ACC112 (cell line): ENCODE results near the gene IP6K3.

Source experiments
- H2AFZ ChIP-seq: fragments of 200-600 bp; sonication (generic); one replicate; pipeline ENCODE4 v1.6.0; 2017; ENCODE audit warnings: antibody characterized with exemption, low read length; ENCODE audit not compliant: unreplicated experiment
- H3K27ac ChIP-seq: fragments of 200-600 bp; sonication (generic); 2 replicates; pipeline ENCODE4 v1.5.1; 2014; ENCODE audit warnings: low read depth, mild to moderate bottlenecking, antibody characterized with exemption, low read length, moderate library complexity
- H3K27me3 ChIP-seq: fragments of 200-600 bp; sonication (generic); 2 replicates; pipeline ENCODE4 v1.6.1; 2014; ENCODE audit warnings: mild to moderate bottlenecking, antibody characterized with exemption, low read length, moderate library complexity, mixed read lengths; ENCODE audit not compliant: insufficient read depth
- H3K36me3 ChIP-seq: fragments of 200-600 bp; sonication (generic); 2 replicates; pipeline ENCODE4 v1.6.1; 2016; ENCODE audit warnings: mild to moderate bottlenecking, antibody characterized with exemption, low read length, moderate library complexity, mixed read lengths; ENCODE audit not compliant: insufficient read depth
- H3K4me1 ChIP-seq: fragments of 200-600 bp; sonication (generic); one replicate; pipeline ENCODE4 v1.6.1; 2016; ENCODE audit warnings: low read length, mixed read lengths; ENCODE audit not compliant: insufficient read depth, unreplicated experiment, control insufficient read depth
- H3K4me3 ChIP-seq: fragments of 200-600 bp; sonication (generic); 2 replicates; pipeline ENCODE4 v1.5.1; 2014; ENCODE audit warnings: mild to moderate bottlenecking, low read depth, low read length
- H3K79me2 ChIP-seq: fragments of 200-600 bp; sonication (generic); one replicate; pipeline ENCODE4 v1.6.0; 2016; ENCODE audit warnings: low read length; ENCODE audit not compliant: control insufficient read depth, unreplicated experiment, insufficient read depth

IP6K3 gene

DNA sequence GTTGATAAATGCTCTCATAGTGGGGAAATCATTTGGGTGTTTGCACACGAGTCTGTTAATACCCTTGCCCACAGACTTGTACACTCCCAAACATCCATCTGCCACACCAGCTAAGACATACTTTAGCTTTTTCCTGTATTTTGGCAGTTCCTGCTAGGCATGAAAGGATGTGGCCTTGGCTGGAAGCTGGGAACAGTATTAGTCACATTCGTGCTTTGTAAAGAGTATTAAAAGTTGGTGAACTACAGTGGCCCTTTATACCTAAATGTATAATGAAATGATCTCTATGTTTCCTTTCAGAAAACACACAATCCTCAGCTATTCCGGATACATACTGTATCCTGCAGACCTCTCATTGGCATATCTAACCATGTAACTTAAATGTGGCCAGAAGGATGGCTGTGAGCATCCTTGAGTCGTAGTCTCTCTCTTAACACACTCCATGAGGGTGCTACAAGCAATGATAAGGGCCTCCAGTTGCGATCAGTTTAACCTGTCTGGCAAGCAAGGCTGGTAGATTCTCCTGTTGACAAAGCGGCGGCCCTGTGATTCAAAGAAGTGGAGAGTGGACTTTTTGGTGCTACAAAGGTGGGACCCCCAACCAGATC, 40.7 kb upstream of the IP6K3 start:
- Histone ChIP-seq H3K79me2 (peaks cover 50% of the 10 kb centered on the region), H3K27me3 (no peaks in the 10 kb centered on the region), H2AFZ (no peak overlapping the region), H3K36me3 (peaks cover 22% of the 10 kb centered on the region), H3K27ac (peak overlapping the region; percentile 77), H3K4me3 (peak overlapping the region; percentile 81), H3K4me1 (peaks cover 46% of the 10 kb centered on the region)

DNA sequence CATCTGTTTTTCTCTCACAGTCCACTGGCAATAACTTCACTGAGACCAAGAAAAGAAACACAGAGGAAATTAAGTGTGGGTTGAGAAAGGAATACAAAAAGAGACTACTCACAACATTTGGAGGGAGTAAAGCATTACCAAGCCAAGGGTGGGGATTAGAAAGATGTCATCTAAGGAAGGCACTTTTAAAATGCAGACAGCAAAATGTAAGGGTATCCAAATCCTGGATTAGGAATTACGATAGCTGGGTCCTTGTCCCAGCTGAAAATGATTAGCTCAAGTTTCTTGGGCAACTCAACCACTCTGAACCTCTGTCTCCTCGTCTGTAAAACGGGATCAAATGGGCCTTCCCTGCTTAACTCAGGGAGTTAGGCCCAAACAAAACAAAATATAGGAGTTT, 40.0 kb upstream of the IP6K3 start:
- no peak overlapping the region for H2AFZ ChIP-seq
- H3K4me1 ChIP-seq: peaks cover 53% of the 10 kb centered on the region
- peaks cover 50% of the 10 kb centered on the region for H3K79me2 ChIP-seq
- peak overlapping the region; percentile 81 for H3K4me3 ChIP-seq
- H3K36me3 ChIP-seq: peaks cover 26% of the 10 kb centered on the region
- no peaks in the 10 kb centered on the region for H3K27me3 ChIP-seq
- H3K27ac ChIP-seq: peak overlapping the region; percentile 77

DNA sequence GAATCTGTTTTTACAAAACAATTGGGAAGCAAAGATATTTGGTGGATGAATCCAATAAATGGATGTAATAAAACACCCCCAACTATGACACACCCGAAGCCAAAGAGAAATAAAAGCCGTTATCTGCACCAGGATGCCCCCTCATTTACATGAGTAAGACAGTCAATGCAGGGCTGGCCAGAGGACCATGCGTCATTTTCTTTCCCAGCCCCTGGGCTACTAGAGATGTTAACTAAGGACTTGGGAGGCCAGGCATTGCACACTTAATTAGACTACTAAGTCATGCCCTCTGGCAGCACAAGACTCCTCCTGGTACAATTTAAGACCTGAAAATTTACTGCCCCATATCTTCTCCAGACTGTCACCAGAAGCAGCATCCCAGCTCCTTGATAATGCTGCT, 39.1 kb upstream of the IP6K3 start:
- Histone ChIP-seq H3K36me3 (peaks cover 26% of the 10 kb centered on the region), H3K27me3 (no peaks in the 10 kb centered on the region), H3K79me2 (peaks cover 50% of the 10 kb centered on the region), H3K4me3 (peak overlapping the region; percentile 81), H3K4me1 (peaks cover 62% of the 10 kb centered on the region), H2AFZ (no peak overlapping the region), H3K27ac (peak overlapping the region; percentile 77)

DNA sequence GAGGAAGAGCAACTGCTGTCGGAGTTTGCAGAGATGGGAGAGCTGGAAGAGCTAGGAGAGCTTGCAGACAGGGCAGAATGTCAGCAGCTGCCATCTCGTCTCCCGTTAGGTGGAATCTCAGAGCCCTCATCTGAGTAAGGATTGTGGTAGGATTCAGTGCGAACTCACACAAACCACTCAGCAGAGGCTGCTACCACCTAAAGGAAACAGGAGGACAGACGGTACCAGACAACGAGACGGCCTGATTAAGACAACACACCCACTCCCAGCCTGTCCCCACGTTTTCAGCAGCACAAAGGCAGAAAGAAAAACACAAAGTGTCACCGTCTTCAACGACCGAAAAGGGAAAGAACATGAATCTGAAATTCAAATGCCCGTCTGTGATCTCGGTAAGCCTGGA, 38.1 kb upstream of the IP6K3 start:
- Histone ChIP-seq H2AFZ (no peak overlapping the region), H3K27ac (no peak overlapping the region), H3K79me2 (peaks cover 48% of the 10 kb centered on the region), H3K4me1 (peaks cover 67% of the 10 kb centered on the region), H3K36me3 (peaks cover 30% of the 10 kb centered on the region), H3K27me3 (no peaks in the 10 kb centered on the region), H3K4me3 (no peak overlapping the region)

DNA sequence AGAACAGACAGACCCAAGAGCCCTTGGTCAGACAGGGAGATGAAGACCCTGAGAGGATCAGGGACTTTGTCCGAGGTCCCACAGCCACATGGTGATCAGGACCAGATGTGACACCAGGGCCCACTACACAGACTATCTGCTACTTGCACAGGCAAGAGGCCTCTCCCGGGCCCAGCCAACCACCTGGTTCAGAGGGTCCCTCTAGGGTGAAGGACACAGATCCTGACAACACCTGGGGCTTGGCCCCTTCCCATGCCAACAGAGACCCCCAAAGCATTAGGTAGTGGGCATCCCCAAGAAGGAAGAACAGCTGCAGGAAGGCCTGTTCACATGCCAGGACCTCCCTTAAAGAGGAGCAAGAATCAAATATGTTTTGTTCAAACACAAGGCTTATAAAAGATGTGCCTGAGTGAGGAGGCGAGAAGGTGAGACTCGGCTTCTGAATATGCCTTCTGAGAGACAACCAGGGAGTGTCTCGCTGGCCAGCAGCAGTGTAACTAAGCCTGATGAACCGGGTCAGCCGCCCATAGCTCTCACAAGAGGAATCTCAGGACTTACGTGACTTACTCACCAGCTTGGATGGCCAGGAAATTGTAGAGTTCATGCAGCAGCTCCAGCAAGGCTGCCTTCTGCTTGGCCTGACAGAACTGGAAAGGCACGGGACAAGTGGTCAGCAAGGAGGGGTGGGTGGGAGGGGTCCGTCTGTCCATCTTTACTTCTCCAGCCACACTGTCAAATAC, 37.2 kb upstream of the IP6K3 start:
- no peaks in the 10 kb centered on the region for H3K27me3 ChIP-seq
- no peak overlapping the region for H2AFZ ChIP-seq
- H3K79me2 ChIP-seq: peaks cover 43% of the 10 kb centered on the region
- H3K4me1 ChIP-seq: peaks cover 61% of the 10 kb centered on the region
- H3K36me3 ChIP-seq: peaks cover 36% of the 10 kb centered on the region
- no peak overlapping the region for H3K4me3 ChIP-seq
- no peak overlapping the region for H3K27ac ChIP-seq

DNA sequence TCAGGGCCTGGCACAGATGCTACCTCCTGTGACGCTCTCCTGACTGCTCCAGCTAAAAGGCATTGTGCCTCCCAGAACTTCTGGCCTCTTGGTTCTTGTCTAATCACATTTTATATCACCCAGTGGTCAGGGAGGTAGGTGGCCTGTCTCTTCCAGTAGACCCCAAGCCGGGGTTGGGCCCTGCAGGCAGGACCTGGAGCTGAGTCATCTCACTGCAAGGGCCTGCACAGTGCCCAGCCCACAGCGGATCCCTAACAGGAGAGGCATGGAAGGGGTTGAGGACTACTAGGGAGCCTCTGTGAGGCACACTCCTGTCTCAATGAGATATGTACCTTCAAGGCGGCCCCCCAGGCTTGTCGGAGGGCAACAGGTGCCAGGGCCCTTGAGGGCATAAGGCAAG, 35.9 kb upstream of the IP6K3 start:
- Histone ChIP-seq H2AFZ (no peak overlapping the region), H3K27ac (peak overlapping the region; percentile 55), H3K36me3 (peaks cover 36% of the 10 kb centered on the region), H3K4me1 (peaks cover 58% of the 10 kb centered on the region), H3K4me3 (no peak overlapping the region), H3K27me3 (no peaks in the 10 kb centered on the region), H3K79me2 (peaks cover 34% of the 10 kb centered on the region)

DNA sequence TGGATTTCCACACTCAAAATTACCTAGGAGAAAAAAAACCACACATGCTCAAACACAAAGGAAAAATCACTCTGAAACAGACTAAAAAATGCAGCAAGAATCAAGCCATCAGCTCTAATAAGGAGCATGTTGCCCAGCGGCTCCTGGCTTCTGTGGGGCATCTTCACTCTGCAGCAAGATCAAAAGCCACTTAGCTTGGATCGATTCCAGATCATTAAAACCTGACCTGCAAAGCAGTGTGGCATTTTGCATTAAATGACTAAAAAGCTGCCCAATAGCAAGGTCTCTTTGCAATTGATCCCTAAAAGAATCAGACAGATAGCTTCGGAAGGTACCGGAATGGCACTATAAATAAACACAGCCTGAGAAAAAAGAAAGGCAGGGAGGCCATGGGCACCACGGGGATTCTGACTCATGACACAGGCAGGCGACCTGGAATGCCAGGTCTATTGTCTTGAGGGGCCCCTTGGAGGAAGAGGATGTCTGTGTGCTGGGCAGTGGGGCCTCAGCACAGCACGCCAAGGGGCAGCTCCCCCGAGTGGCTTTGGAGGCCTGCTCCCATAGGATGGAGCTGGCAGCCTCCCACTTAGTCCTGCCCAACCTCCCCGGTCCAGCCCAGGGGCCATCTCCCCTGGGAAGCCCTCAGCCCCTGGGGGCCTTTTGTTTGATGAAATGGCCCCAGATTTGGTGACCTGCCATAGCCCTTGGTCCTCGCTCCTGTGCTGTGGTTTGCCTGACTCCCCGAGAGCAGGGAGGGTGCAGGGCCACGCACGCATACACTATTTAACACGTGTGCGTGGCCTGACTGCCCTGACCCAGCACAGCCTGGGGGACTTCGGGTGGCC, 34.6 kb upstream of the IP6K3 start:
- Histone ChIP-seq H3K79me2 (peaks cover 22% of the 10 kb centered on the region), H3K36me3 (peaks cover 36% of the 10 kb centered on the region), H3K4me3 (0 out of 2 replicates have a peak overlapping the region, but pooled peaks have one; percentile 7)

DNA sequence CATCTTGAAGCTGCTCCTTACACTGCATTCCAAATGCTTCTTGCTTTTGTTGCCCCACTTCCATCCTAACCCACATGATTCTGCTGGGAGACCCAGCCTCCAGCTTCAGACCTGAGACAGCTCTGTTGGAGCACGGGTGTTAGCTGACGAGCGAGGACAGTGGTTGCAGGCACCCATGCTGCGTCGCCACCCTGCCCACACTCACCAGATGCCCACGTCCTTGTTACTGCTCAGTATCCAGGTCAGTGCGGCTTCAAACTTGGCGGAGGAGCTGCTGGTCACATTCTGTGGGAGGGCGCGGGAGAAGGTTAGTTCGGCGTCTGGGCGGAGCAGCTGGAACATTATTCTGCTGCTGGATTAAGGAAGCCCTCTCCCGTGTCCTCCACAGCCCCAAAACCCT, 33.2 kb upstream of the IP6K3 start:
- Histone ChIP-seq H3K36me3 (peaks cover 29% of the 10 kb centered on the region), H3K4me1 (peaks cover 31% of the 10 kb centered on the region), H3K27ac (no peak overlapping the region)

More for the DNA sequence above, 34.6 kb upstream of the IP6K3 start:
- Histone ChIP-seq H3K27me3 (no peaks in the 10 kb centered on the region), H3K4me1 (peaks cover 46% of the 10 kb centered on the region), H2AFZ (no peak overlapping the region), H3K27ac (peak overlapping the region; percentile 55)

DNA sequence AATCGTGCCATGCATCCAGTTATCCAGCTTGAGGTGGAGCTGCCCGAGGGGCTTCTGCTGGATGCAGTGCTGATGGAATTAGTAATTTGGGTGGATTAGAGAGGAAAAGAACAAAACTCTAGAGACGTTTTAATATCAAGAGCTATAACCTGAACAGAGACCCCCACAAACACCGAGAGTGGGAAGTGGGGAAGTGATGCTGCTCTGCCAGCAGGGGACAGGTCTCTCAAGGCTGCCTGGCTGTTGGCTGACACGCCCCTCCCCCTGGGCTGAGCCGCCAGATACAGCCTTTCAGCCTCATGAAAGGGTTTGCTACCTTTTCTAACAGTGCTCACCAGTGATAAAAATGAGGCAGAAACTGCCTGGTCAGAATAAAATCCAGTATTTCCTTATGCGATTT, 32.6 kb upstream of the IP6K3 start:
- peaks cover 3% of the 10 kb centered on the region for H3K79me2 ChIP-seq
- H3K27ac ChIP-seq: no peak overlapping the region
- H2AFZ ChIP-seq: no peak overlapping the region
- H3K36me3 ChIP-seq: peaks cover 29% of the 10 kb centered on the region
- peaks cover 31% of the 10 kb centered on the region for H3K4me1 ChIP-seq
- no peaks in the 10 kb centered on the region for H3K27me3 ChIP-seq
- H3K4me3 ChIP-seq: no peak overlapping the region

More for the DNA sequence above, 33.2 kb upstream of the IP6K3 start:
- Histone ChIP-seq H3K4me3 (no peak overlapping the region), H3K27me3 (no peaks in the 10 kb centered on the region), H2AFZ (no peak overlapping the region), H3K79me2 (peaks cover 7% of the 10 kb centered on the region)

DNA sequence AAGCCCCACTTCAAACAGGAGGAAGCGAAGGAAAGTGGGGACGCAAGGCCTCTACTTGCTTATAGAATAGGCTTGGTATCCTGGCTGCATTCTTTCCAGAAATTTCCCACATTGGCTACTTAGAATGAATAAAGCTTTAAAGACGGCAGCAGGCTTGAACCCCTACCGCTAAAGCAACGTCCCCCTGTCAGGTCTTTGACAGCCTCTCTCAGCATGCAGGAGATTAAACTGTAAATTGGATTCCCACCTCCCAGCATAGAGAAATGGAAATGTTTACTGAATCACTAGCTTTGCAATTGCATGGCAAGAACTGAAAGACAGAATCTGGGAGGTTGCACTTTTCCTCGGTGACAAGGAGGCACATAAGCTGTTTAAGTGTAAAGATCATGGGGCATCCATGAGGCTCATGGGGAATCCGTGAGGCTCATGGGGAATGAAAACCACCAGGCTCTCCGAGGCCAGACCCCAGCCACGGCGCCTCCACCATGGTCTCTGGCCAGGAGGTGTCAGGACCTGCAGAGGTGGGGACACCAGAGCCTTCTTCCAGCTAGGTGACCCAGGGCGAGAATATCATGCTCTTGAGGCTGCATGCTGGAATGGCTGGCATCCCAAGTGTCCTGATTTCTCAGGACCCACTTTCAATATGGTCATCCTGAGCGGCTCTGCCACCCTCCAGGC, 31.9 kb upstream of the IP6K3 start:
- H3K27ac ChIP-seq: no peak overlapping the region
- H3K4me1 ChIP-seq: peaks cover 34% of the 10 kb centered on the region
- peaks cover 3% of the 10 kb centered on the region for H3K79me2 ChIP-seq
- H2AFZ ChIP-seq: no peak overlapping the region
- no peaks in the 10 kb centered on the region for H3K27me3 ChIP-seq
- peaks cover 24% of the 10 kb centered on the region for H3K36me3 ChIP-seq
- H3K4me3 ChIP-seq: no peak overlapping the region
